AG04449 (cell line): ENCODE data around the gene ZFP36L2.

Experiments used
- CTCF ChIA-PET: fragments of 350-600 bp; formaldehyde crosslinking; extraction: SDS; loops from one replicate; lab custom pipeline; 2021; ENCODE audit warnings: antibody characterized with exemption; lab: Yijun Ruan, JAX
- POLR2A ChIA-PET: fragments of 400-600, 350-600 bp; formaldehyde crosslinking; extraction: SDS; loops from one replicate; lab custom pipeline; 2020; ENCODE audit warnings: antibody characterized with exemption, inconsistent platforms; lab: Yijun Ruan, JAX
- DNase-seq: peaks from one replicate; pipeline ENCODE4 v3.0.0-alpha.2; 2010; ENCODE audit warnings: low read depth, low spot score
- H3K4me3 ChIP-seq: 2 replicates; pipeline ENCODE4 v1.5.1; 2011; ENCODE audit warnings: low read depth, mild to moderate bottlenecking, control low read depth, low read length
- CTCF ChIP-seq: IDR thresholded peaks from one replicate; pipeline ENCODE4 v1.5.1; 2011; ENCODE audit warnings: mild to moderate bottlenecking, moderate library complexity, low read length, control low read depth, inconsistent platforms; ENCODE audit not compliant: insufficient read depth; ENCODE audit errors: missing control alignments

The ZFP36L2 gene

GRCh38 chr2:43226955-43227829 is 786 bp upstream of the ZFP36L2 start:
- ChIA-PET POLR2A (interaction anchor here (0.6 to 2.4 kb wide), 30 partner anchors 9 to 417 kb away, joined by 3 to 16 read pairs (median 3); no protein-coding TSS in a partner anchor), CTCF (interaction anchor here (0.8 to 15.0 kb wide), 24 partner anchors 9 to 408 kb away, joined by 3 to 293 read pairs (median 18); no protein-coding TSS in a partner anchor)
- DNase-seq, result no peak
- TF ChIP-seq CTCF, result peak; percentile 1
- H3K4me3 ChIP-seq, result peak overlapping the region; percentile 77

GRCh38 chr2:43225788-43226557 is 433 bp downstream of the ZFP36L2 start:
- DNase-seq, result no peak
- POLR2A ChIA-PET, result interaction anchor here (0.6 to 2.4 kb wide), 32 partner anchors 8 to 415 kb away, joined by 3 to 16 read pairs (median 4); no protein-coding TSS in a partner anchor
- CTCF ChIA-PET, result interaction anchor here (0.8 to 15.0 kb wide), 19 partner anchors 7 to 398 kb away, joined by 3 to 293 read pairs (median 17); no protein-coding TSS in a partner anchor
- H3K4me3 ChIP-seq, result peak overlapping the region; percentile 86
- no peak for TF ChIP-seq CTCF

- DNase-seq, result no peak
- CTCF ChIA-PET, result interaction anchor here (0.7 to 15.0 kb wide), 19 partner anchors 102 to 396 kb away, joined by 3 to 293 read pairs (median 4); no protein-coding TSS in a partner anchor
- POLR2A ChIA-PET, result interaction anchor here (0.8 to 1.8 kb wide), 10 partner anchors 57 to 415 kb away, joined by 3 to 11 read pairs (median 5); no protein-coding TSS in a partner anchor
- H3K4me3 ChIP-seq, result peak overlapping the region; percentile 86
- TF ChIP-seq CTCF, result no peak
These were observed 1.2 kb downstream of the ZFP36L2 start for GRCh38 chr2:43225093-43225787.

GRCh38 chr2:43224571-43225092 is 1.8 kb downstream of the ZFP36L2 start:
- H3K4me3 ChIP-seq, result peak overlapping the region; percentile 86
- no peak for TF ChIP-seq CTCF
- ChIA-PET POLR2A (interaction anchor here (0.8 to 1.8 kb wide), 10 partner anchors 56 to 414 kb away, joined by 3 to 11 read pairs (median 5); no protein-coding TSS in a partner anchor), CTCF (interaction anchor here (0.7 to 15.0 kb wide), 23 partner anchors 12 to 396 kb away, joined by 3 to 293 read pairs (median 4); no protein-coding TSS in a partner anchor)
- no peak for DNase-seq

- peak overlapping the region; percentile 86 for H3K4me3 ChIP-seq
- TF ChIP-seq CTCF, result peak; percentile 80
- ChIA-PET POLR2A (interaction anchor here (1.0 to 1.8 kb wide), 6 partner anchors 183 to 414 kb away, joined by 3 to 11 read pairs (median 5); no protein-coding TSS in a partner anchor), CTCF (interaction anchor here (0.8 to 15.0 kb wide), 23 partner anchors 12 to 395 kb away, joined by 3 to 293 read pairs (median 4); no protein-coding TSS in a partner anchor)
- DNase-seq, result no peak
These were observed 2.3 kb downstream of the ZFP36L2 start for GRCh38 chr2:43224131-43224570.
